Measurements from ENCODE around the gene TJP2. TPM values are rescaled to one million over a fixed set of nuclear protein-coding genes. Genes with fewer than 3 reads are reported as not detected.

Gene TJP2
- total RNA-seq, 4 donors from 2014 or later = 98.8 to 203 (median 137) TPM

- TF ChIP-seq CTCF (IDR thresholded peaks at IDR 0.05; ENCODE audit: low read depth) = no peak
These were observed 143.8 kb downstream of the TJP2 start for GRCh38 chr9:69317894-69318293.

- TF ChIP-seq CTCF (IDR thresholded peaks at IDR 0.05; ENCODE audit: low read depth) = no peak
These were observed 145.4 kb downstream of the TJP2 start for GRCh38 chr9:69319324-69320025.

GRCh38 chr9:69322256-69322655 is 148.2 kb downstream of the TJP2 start:
- no peak for TF ChIP-seq CTCF (IDR thresholded peaks at IDR 0.05; ENCODE audit: low read depth)

GRCh38 chr9:69323861-69324260 is 149.8 kb downstream of the TJP2 start:
- TF ChIP-seq CTCF (IDR thresholded peaks at IDR 0.05; ENCODE audit: low read depth) = no peak

Other genes starting within 250 kb of the TJP2 start
- gene PRKACG, start 160.2 kb upstream of the TJP2 start, total RNA-seq = not detected
- 10 to 100 TPM in 1 of 4 donors, 1 to 10 TPM in 3; 1.8 to 10.1 (median 3.3) TPM for gene FXN, start 138.5 kb upstream of the TJP2 start, total RNA-seq
- gene ENTREP1, start 150.9 kb downstream of the TJP2 start, total RNA-seq = 10 to 100 TPM in 1 of 4 donors, 1 to 10 TPM in 3; 3.3 to 12.6 (median 6.0) TPM

All from subcutaneous adipose tissue (tissue), 4 donors.